Astrocyte (in vitro differentiated cells and primary cell): Measurements from ENCODE around the gene MED27. TPM values are rescaled to one million over a fixed set of nuclear protein-coding genes. Genes with fewer than 3 reads are reported as not detected.
A peak's percentile ranks its signal among the peaks of the same experiment; 100 is the strongest.

Experiments used
- DNase-seq: peaks from one replicate; pipeline ENCODE4 v3.0.0-alpha.2; 2010; ENCODE audit warnings: low read depth
- FAIRE-seq: peaks from 2 replicates; lab custom pipeline; 2011; peaks lifted over from hg19 to GRCh38; lab: Jason Lieb, UNC
- H2AFZ ChIP-seq: 2 replicates; pipeline ENCODE4 v1.6.0; 2012; ENCODE audit warnings: low read depth, low read length, inconsistent platforms
- H3K27ac ChIP-seq: 2 replicates; pipeline ENCODE4 v1.5.1; 2011; ENCODE audit warnings: low read depth, low read length, inconsistent platforms
- H3K27me3 ChIP-seq: 2 replicates; pipeline ENCODE4 v1.6.0; 2011; ENCODE audit warnings: low read length, inconsistent platforms; ENCODE audit not compliant: insufficient read depth
- H3K36me3 ChIP-seq: 2 replicates; pipeline ENCODE4 v1.5.1; 2011; ENCODE audit warnings: low read length, inconsistent platforms; ENCODE audit not compliant: insufficient read depth
- H3K4me1 ChIP-seq: 2 replicates; pipeline ENCODE4 v1.5.1; 2011; ENCODE audit warnings: low read length, inconsistent platforms; ENCODE audit not compliant: insufficient read depth
- H3K4me2 ChIP-seq: 2 replicates; pipeline ENCODE4 v1.6.0; 2012; ENCODE audit warnings: low read length, inconsistent platforms
- H3K4me3 ChIP-seq: 2 replicates; pipeline ENCODE4 v1.5.1; 2011; ENCODE audit warnings: low read depth, mild to moderate bottlenecking, low read length, inconsistent platforms; ENCODE audit not compliant: insufficient read depth
- H3K79me2 ChIP-seq: 2 replicates; pipeline ENCODE4 v1.6.0; 2012; ENCODE audit warnings: mild to moderate bottlenecking, low read length, inconsistent platforms; ENCODE audit not compliant: insufficient read depth
- H3K9ac ChIP-seq: 2 replicates; pipeline ENCODE4 v1.6.0; 2012; ENCODE audit warnings: mild to moderate bottlenecking, low read length, inconsistent platforms
- H3K9me3 ChIP-seq: 2 replicates; pipeline ENCODE4 v1.5.1; 2012; ENCODE audit warnings: low read depth, mild to moderate bottlenecking, low read length, inconsistent platforms; ENCODE audit not compliant: insufficient read depth
- H4K20me1 ChIP-seq: 2 replicates; pipeline ENCODE4 v1.6.0; 2012; ENCODE audit warnings: low read length, inconsistent platforms; ENCODE audit not compliant: insufficient read depth
- H3K27ac Mint-ChIP-seq: one replicate; pipeline ENCODE4 v1.8.0; 2021; ENCODE audit warnings: mild to moderate bottlenecking, mixed read lengths; ENCODE audit not compliant: unreplicated experiment
- H3K27me3 Mint-ChIP-seq: one replicate; pipeline ENCODE4 v1.8.0; 2021; ENCODE audit warnings: low read depth, mixed read lengths; ENCODE audit not compliant: unreplicated experiment
- H3K36me3 Mint-ChIP-seq: one replicate; pipeline ENCODE4 v1.8.0; 2021; ENCODE audit warnings: low read depth, mixed read lengths; ENCODE audit not compliant: unreplicated experiment
- H3K4me1 Mint-ChIP-seq: one replicate; pipeline ENCODE4 v1.8.0; 2021; ENCODE audit warnings: low read depth, mixed read lengths; ENCODE audit not compliant: unreplicated experiment
- H3K4me3 Mint-ChIP-seq: one replicate; pipeline ENCODE4 v1.8.0; 2021; ENCODE audit warnings: mild to moderate bottlenecking, moderate library complexity, mixed read lengths; ENCODE audit not compliant: unreplicated experiment
- H3K9me3 Mint-ChIP-seq: one replicate; pipeline ENCODE4 v1.8.0; 2021; ENCODE audit warnings: mild to moderate bottlenecking, mixed read lengths; ENCODE audit not compliant: unreplicated experiment
- CTCF ChIP-seq: IDR thresholded peaks from 2 replicates; pipeline ENCODE4 v1.5.1; 2011; ENCODE audit warnings: low read depth, mild to moderate bottlenecking, inconsistent platforms, low read length, moderate library complexity; ENCODE audit not compliant: insufficient read depth
- EZH2 ChIP-seq: IDR thresholded peaks from 2 replicates; pipeline ENCODE4 v1.6.1; 2012; ENCODE audit warnings: mild to moderate bottlenecking, low read length, inconsistent platforms; ENCODE audit not compliant: insufficient read depth
- total RNA-seq: library from RNA; stranded (reverse); gene quantifications from 2 replicates; pipeline ENCODE4 v1.2.1, GENCODE V29; 2021

MED27 gene
- total RNA-seq, 1 donor from 2014 or later, result 26.9 TPM

GRCh38 chr9:132035679-132036078 lies 44.0 kb downstream of the MED27 start:
- no peaks in the 10 kb centered on the region for H3K36me3 ChIP-seq
- H3K9me3 ChIP-seq, result no peaks in the 10 kb centered on the region
- H3K36me3 Mint-ChIP-seq, result no peaks in the 10 kb centered on the region
- H3K27ac Mint-ChIP-seq, result no peak overlapping the region
- DNase-seq, result no peak
- no peak overlapping the region for H3K9ac ChIP-seq
- no peak overlapping the region for H3K4me2 ChIP-seq
- no peaks in the 10 kb centered on the region for H3K27me3 Mint-ChIP-seq
- no peak overlapping the region for H3K27ac ChIP-seq
- TF ChIP-seq CTCF, result no peak
- no peak for TF ChIP-seq EZH2
- FAIRE-seq, result no peak
- H3K9me3 Mint-ChIP-seq, result no peaks in the 10 kb centered on the region
- no peak overlapping the region for H3K4me3 ChIP-seq
- H3K4me1 Mint-ChIP-seq, result peaks cover 15% of the 10 kb centered on the region
- no peaks in the 10 kb centered on the region for H3K4me1 ChIP-seq
- H2AFZ ChIP-seq, result no peak overlapping the region
- peaks cover 84% of the 10 kb centered on the region for H4K20me1 ChIP-seq
- H3K79me2 ChIP-seq, result peaks cover 68% of the 10 kb centered on the region
- no peaks in the 10 kb centered on the region for H3K27me3 ChIP-seq
- no peak overlapping the region for H3K4me3 Mint-ChIP-seq

- H3K9me3 Mint-ChIP-seq, result no peaks in the 10 kb centered on the region
- FAIRE-seq, result no peak
Measured at GRCh38 chr9:132032238-132032950, 47.3 kb downstream of the MED27 start.

More at GRCh38 chr9:132032238-132032950, 47.3 kb downstream of the MED27 start:
- TF ChIP-seq CTCF, result no peak
- TF ChIP-seq EZH2, result no peak
- no peaks in the 10 kb centered on the region for H3K27me3 Mint-ChIP-seq
- no peak for DNase-seq
- no peak overlapping the region for H3K4me2 ChIP-seq
- H3K36me3 Mint-ChIP-seq, result no peaks in the 10 kb centered on the region
- H3K79me2 ChIP-seq, result peaks cover 69% of the 10 kb centered on the region
- no peak overlapping the region for H3K9ac ChIP-seq
- H3K4me1 ChIP-seq, result peaks cover 7% of the 10 kb centered on the region
- H3K27ac Mint-ChIP-seq, result peak overlapping the region; percentile 47
- H3K4me3 ChIP-seq, result no peak overlapping the region
- H3K9me3 ChIP-seq, result no peaks in the 10 kb centered on the region
- no peak overlapping the region for H3K4me3 Mint-ChIP-seq
- no peaks in the 10 kb centered on the region for H3K27me3 ChIP-seq
- H3K4me1 Mint-ChIP-seq, result peaks cover 28% of the 10 kb centered on the region
- peaks cover 96% of the 10 kb centered on the region for H4K20me1 ChIP-seq
- H2AFZ ChIP-seq, result no peak overlapping the region
- no peak overlapping the region for H3K27ac ChIP-seq
- no peaks in the 10 kb centered on the region for H3K36me3 ChIP-seq
